Measurements from ENCODE around the gene CNN1.

The CNN1 gene

GRCh38 chr19:11507370-11508078 lies 31.1 kb upstream of the CNN1 start:
- no peak for TF ChIP-seq ZNF274 (IDR thresholded peaks at IDR 0.05; ENCODE audit: low read depth, low read length)
- H3K4me3 ChIP-seq (ENCODE audit: low read length): no peak overlapping the region

- no peak overlapping the region for H3K4me3 ChIP-seq (ENCODE audit: low read length)
- no peak for TF ChIP-seq ZNF274 (IDR thresholded peaks at IDR 0.05; ENCODE audit: low read depth, low read length)
These were observed 28.2 kb upstream of the CNN1 start for GRCh38 chr19:11510444-11510843.

GRCh38 chr19:11513946-11514345 lies 24.7 kb upstream of the CNN1 start:
- H3K4me3 ChIP-seq (ENCODE audit: low read length): no peak overlapping the region
- no peak for TF ChIP-seq ZNF274 (IDR thresholded peaks at IDR 0.05; ENCODE audit: low read depth, low read length)

- no peak for TF ChIP-seq ZNF274 (IDR thresholded peaks at IDR 0.05; ENCODE audit: low read depth, low read length)
- H3K4me3 ChIP-seq (ENCODE audit: low read length): no peak overlapping the region
These were observed 19.5 kb upstream of the CNN1 start for GRCh38 chr19:11519138-11519537.

GRCh38 chr19:11528551-11529341 lies 9.9 kb upstream of the CNN1 start, which contains the start of gene ECSIT:
TSS of gene ECSIT (minus strand) at chr19:11529134. CDS start at chr19:11519170, 9,964 bp downstream.
- H3K4me3 ChIP-seq (ENCODE audit: low read length): peak within 1 kb of the TSS; percentile 85
- TF ChIP-seq ZNF274 (IDR thresholded peaks at IDR 0.05; ENCODE audit: low read depth, low read length): no peak

GRCh38 chr19:11530432-11530831 lies 8.2 kb upstream of the CNN1 start:
- H3K4me3 ChIP-seq (ENCODE audit: low read length): no peak overlapping the region
- no peak for TF ChIP-seq ZNF274 (IDR thresholded peaks at IDR 0.05; ENCODE audit: low read depth, low read length)

GRCh38 chr19:11534538-11534937 lies 4.1 kb upstream of the CNN1 start:
- no peak overlapping the region for H3K4me3 ChIP-seq (ENCODE audit: low read length)
- no peak for TF ChIP-seq ZNF274 (IDR thresholded peaks at IDR 0.05; ENCODE audit: low read depth, low read length)

GRCh38 chr19:11534948-11535347 lies 3.7 kb upstream of the CNN1 start:
- no peak overlapping the region for H3K4me3 ChIP-seq (ENCODE audit: low read length)
- TF ChIP-seq ZNF274 (IDR thresholded peaks at IDR 0.05; ENCODE audit: low read depth, low read length): no peak

- H3K4me3 ChIP-seq (ENCODE audit: low read length): peak overlapping the region; percentile 0; the same call in 1 of the 2 replicates
- TF ChIP-seq ZNF274 (IDR thresholded peaks at IDR 0.05; ENCODE audit: low read depth, low read length): no peak
These were observed 2.7 kb upstream of the CNN1 start for GRCh38 chr19:11535792-11536595.

GRCh38 chr19:11539495-11540365 lies 1.1 kb downstream of the CNN1 start:
- no peak overlapping the region for H3K4me3 ChIP-seq (ENCODE audit: low read length)
- no peak for TF ChIP-seq ZNF274 (IDR thresholded peaks at IDR 0.05; ENCODE audit: low read depth, low read length)

GRCh38 chr19:11540645-11541044 lies 2.0 kb downstream of the CNN1 start:
- H3K4me3 ChIP-seq (ENCODE audit: low read length): no peak overlapping the region
- TF ChIP-seq ZNF274 (IDR thresholded peaks at IDR 0.05; ENCODE audit: low read depth, low read length): no peak

GRCh38 chr19:11541238-11541637 lies 2.6 kb downstream of the CNN1 start:
- no peak for TF ChIP-seq ZNF274 (IDR thresholded peaks at IDR 0.05; ENCODE audit: low read depth, low read length)
- H3K4me3 ChIP-seq (ENCODE audit: low read length): no peak overlapping the region

- TF ChIP-seq ZNF274 (IDR thresholded peaks at IDR 0.05; ENCODE audit: low read depth, low read length): no peak
- H3K4me3 ChIP-seq (ENCODE audit: low read length): no peak overlapping the region
These were observed 9.5 kb downstream of the CNN1 start for GRCh38 chr19:11547929-11548700.

All from GM08714 (cell line).